Panc1 (cell line): ENCODE results near the gene SAMD1.

ENCODE experiments used
- CTCF ChIP-seq: fragments of 450-650 bp; IDR thresholded peaks from 2 replicates; pipeline ENCODE4 v1.5.1; 2017; ENCODE audit warnings: mild to moderate bottlenecking
- POLR2AphosphoS5 ChIP-seq: IDR thresholded peaks from 2 replicates; pipeline ENCODE4 v1.6.1; 2012; ENCODE audit warnings: mild to moderate bottlenecking, low read depth, low read length, moderate library complexity
- REST ChIP-seq, 2 experiments: IDR thresholded peaks; 2 replicates each; pipeline ENCODE4 v1.6.1; 2011 to 2012; ENCODE audit warnings: low read depth in 2 of 2, control low read depth in 1 of 2, low read length in 1 of 2, mild to moderate bottlenecking in 1 of 2, moderate library complexity in 1 of 2; ENCODE audit not compliant: insufficient read depth in 1 of 2
- SIN3A ChIP-seq: IDR thresholded peaks from 2 replicates; pipeline ENCODE4 v1.6.1; 2012; ENCODE audit warnings: low read depth, mild to moderate bottlenecking, low read length, moderate library complexity, borderline replicate concordance; ENCODE audit not compliant: insufficient read depth
- TCF7L2 ChIP-seq: IDR thresholded peaks from 2 replicates; pipeline ENCODE4 v1.6.1; 2011; ENCODE audit warnings: mild to moderate bottlenecking, low read depth, low read length, inconsistent platforms

- TF ChIP-seq POLR2AphosphoS5 = peak; percentile 33; the same call in 1 of the 2 replicates
- no peak for TF ChIP-seq CTCF
- TF ChIP-seq REST (IDR thresholded peaks at IDR 0.05; ENCODE audit: insufficient read depth in 1 of 2, low read depth in 2 of 2, low read length in 1 of 2) = no peak
- TF ChIP-seq SIN3A = no peak
- no peak for TF ChIP-seq TCF7L2
These were observed 2.7 kb upstream of the SAMD1 start for GRCh38 chr19:14093117-14093823.
